NB4 (cell line): ENCODE data around the gene NFIB.

ENCODE experiments used
- DNase-seq: peaks from one replicate; pipeline ENCODE4 v3.0.0; 2010; ENCODE audit warnings: low read depth
- H3K4me3 ChIP-seq: one replicate; pipeline ENCODE4 v1.5.1; 2011; ENCODE audit warnings: mild to moderate bottlenecking, low read depth, low read length, moderate library complexity
- MYC ChIP-seq: IDR thresholded peaks from 2 replicates; pipeline ENCODE4 v1.6.1; 2011; ENCODE audit warnings: low read depth, low read length
- POLR2A ChIP-seq: IDR thresholded peaks from 2 replicates; pipeline ENCODE4 v1.6.1; 2011; ENCODE audit warnings: mild to moderate bottlenecking; ENCODE audit not compliant: insufficient read length; ENCODE audit errors: extremely low read depth
- TF ChIP-seq, protein P1 (sequence below): IDR thresholded peaks from one replicate; pipeline ENCODE4 v1.5.1; 2012; ENCODE audit warnings: low read depth, low read length
- TF ChIP-seq, protein P2 (sequence below): IDR thresholded peaks from 2 replicates; pipeline ENCODE4 v1.6.1; 2011; ENCODE audit warnings: low read depth, low read length

The NFIB gene

GRCh38 chr9:14279671-14280070 lies 34.3 kb downstream of the NFIB start:
- TF ChIP-seq POLR2A: no peak
- TF ChIP-seq, protein P1, sequence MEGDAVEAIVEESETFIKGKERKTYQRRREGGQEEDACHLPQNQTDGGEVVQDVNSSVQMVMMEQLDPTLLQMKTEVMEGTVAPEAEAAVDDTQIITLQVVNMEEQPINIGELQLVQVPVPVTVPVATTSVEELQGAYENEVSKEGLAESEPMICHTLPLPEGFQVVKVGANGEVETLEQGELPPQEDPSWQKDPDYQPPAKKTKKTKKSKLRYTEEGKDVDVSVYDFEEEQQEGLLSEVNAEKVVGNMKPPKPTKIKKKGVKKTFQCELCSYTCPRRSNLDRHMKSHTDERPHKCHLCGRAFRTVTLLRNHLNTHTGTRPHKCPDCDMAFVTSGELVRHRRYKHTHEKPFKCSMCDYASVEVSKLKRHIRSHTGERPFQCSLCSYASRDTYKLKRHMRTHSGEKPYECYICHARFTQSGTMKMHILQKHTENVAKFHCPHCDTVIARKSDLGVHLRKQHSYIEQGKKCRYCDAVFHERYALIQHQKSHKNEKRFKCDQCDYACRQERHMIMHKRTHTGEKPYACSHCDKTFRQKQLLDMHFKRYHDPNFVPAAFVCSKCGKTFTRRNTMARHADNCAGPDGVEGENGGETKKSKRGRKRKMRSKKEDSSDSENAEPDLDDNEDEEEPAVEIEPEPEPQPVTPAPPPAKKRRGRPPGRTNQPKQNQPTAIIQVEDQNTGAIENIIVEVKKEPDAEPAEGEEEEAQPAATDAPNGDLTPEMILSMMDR: no peak
- TF ChIP-seq, protein P2, sequence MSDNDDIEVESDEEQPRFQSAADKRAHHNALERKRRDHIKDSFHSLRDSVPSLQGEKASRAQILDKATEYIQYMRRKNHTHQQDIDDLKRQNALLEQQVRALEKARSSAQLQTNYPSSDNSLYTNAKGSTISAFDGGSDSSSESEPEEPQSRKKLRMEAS: no peak
- TF ChIP-seq MYC: no peak
- H3K4me3 ChIP-seq: no peak overlapping the region
- DNase-seq: no peak

DNA sequence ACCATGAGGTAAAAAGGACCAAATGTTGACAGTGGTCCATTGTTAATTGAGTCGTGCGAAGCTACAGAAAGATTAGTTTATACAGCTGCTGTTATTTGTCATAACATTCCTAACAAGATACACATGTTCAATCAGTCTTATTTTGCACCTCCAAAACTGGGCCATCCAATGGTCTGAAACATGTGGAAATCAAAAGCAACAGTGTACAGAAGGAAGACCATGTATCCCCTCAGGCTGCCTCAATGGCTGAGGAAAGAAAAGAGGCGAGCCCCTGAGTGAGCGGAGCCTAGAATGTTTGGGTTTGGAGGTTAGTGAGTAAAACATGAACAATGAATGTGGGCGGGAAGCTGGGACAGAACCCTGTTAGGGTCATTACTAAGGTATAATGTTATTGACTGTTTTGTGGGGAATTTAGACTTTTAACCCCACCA lies 35.6 kb downstream of the NFIB start:
- H3K4me3 ChIP-seq: no peak overlapping the region
- TF ChIP-seq, protein P2: no peak
- TF ChIP-seq, protein P1: no peak
- TF ChIP-seq MYC: no peak
- no peak for TF ChIP-seq POLR2A
- no peak for DNase-seq

DNA sequence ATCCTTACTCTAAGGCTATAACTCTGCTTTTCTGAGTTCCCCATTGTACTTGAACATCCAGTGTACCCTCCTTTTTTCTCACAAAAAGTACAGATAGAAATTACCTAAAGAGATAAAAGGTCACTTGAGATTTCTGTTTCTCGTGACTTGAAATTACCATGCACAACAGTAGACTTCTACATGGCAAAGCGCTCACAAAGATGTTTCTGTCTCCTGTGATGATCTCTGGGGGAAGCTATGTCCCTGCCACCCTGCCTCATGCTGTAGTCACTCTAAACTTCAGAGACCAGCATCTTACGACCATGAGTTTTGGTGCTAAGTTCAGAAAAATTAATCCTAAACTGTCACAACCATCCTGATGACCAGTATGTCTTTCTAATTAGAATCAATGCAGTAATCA lies 36.2 kb downstream of the NFIB start:
- H3K4me3 ChIP-seq: no peak overlapping the region
- DNase-seq: no peak
- TF ChIP-seq POLR2A (no peak), MYC (no peak)
- TF ChIP-seq, protein P2: no peak
- TF ChIP-seq, protein P1: no peak

DNA sequence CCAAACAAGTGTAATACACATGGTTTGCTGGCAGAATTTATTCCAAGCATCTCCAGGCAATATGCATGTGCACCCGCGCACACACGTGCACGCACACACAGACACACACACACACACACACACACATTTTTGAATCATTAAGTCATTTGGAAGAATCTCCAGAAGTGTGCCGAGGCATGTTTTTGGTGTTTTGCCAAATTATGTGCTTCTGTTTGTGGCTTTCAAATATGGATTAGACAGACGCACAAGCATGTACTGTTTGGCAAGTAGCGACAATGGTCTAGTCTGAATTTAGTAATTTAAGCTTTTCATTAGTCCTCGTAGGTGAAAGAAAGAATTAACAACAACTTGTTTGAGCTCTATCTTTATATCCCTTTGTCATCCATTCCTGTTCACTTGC lies 36.7 kb downstream of the NFIB start:
- TF ChIP-seq, protein P2: no peak
- TF ChIP-seq, protein P1: no peak
- TF ChIP-seq POLR2A (no peak), MYC (no peak)
- DNase-seq: no peak
- H3K4me3 ChIP-seq: no peak overlapping the region

DNA sequence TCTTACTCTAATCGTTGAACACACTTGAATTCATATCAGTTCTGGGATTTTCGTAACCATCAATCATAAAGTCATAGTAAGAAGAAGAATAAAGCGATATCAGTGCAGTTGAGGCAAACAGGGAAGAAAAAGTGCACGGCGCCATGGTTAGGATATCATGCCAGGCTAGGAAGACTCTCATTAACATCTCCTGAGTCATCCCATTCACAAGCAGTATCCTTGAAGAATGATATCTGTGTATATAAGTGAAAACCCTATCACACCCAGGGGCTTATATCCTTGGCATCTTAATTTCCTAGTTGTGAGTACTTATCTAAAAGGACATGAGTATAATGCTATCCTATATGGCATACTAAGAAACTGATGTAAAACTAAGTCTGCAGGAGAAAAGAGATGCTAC lies 38.6 kb downstream of the NFIB start:
- TF ChIP-seq, protein P1: no peak
- TF ChIP-seq, protein P2: no peak
- TF ChIP-seq POLR2A (no peak), MYC (no peak)
- no peak for DNase-seq
- no peak overlapping the region for H3K4me3 ChIP-seq
